IPS-20b (cell line): ENCODE results near the gene PRR20G.

Experiments used
- H3K27ac ChIP-seq: one replicate; pipeline ENCODE4 v1.5.1; 2013; ENCODE audit warnings: low read length
- H3K27me3 ChIP-seq: 2 replicates; pipeline ENCODE4 v1.6.1; 2013; ENCODE audit warnings: mild to moderate bottlenecking, low read length, inconsistent platforms; ENCODE audit not compliant: insufficient read depth
- H3K36me3 ChIP-seq: 2 replicates; pipeline ENCODE4 v1.6.1; 2013; ENCODE audit warnings: low read depth, mild to moderate bottlenecking, inconsistent platforms, low read length, moderate library complexity; ENCODE audit not compliant: insufficient read depth
- H3K4me1 ChIP-seq: 2 replicates; pipeline ENCODE4 v1.6.1; 2013; ENCODE audit warnings: mild to moderate bottlenecking, control low read depth, inconsistent platforms, low read length, moderate library complexity; ENCODE audit not compliant: insufficient read depth
- H3K4me3 ChIP-seq: 2 replicates; pipeline ENCODE4 v1.5.1; 2013; ENCODE audit warnings: mild to moderate bottlenecking, low read length, inconsistent platforms
- H3K9ac ChIP-seq: 2 replicates; pipeline ENCODE4 v1.6.1; 2013; ENCODE audit warnings: low read depth, mild to moderate bottlenecking, inconsistent platforms, low read length, moderate library complexity
- H3K9me3 ChIP-seq: 2 replicates; pipeline ENCODE4 v1.6.1; 2013; ENCODE audit warnings: mild to moderate bottlenecking, low read depth, low read length, inconsistent platforms; ENCODE audit not compliant: insufficient read depth

The PRR20G gene

DNA sequence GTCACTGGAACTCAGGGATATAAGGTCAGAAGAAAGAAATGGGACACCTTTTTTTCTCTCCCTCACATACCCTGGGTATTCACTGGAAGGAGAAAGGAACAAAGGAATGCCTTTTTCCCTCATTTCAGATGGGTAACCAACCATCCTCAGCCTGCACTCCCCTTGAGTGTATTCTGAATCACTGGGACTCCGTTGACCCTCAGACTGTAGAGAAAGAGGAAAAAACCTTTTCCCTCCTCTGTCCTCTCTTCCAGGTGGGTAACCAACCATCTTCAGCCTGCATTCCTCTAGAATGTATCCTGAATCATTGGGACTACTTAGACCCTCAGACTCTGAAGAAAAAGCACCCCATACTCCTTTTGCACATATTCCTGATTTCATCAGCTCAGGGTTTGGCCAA is 11.4 kb downstream of the PRR20G start:
- Histone ChIP-seq H3K4me3 (no peak overlapping the region), H3K9ac (no peak overlapping the region), H3K4me1 (no peaks in the 10 kb centered on the region), H3K9me3 (peaks cover 43% of the 10 kb centered on the region), H3K27ac (no peak overlapping the region), H3K27me3 (no peaks in the 10 kb centered on the region), H3K36me3 (no peaks in the 10 kb centered on the region)

DNA sequence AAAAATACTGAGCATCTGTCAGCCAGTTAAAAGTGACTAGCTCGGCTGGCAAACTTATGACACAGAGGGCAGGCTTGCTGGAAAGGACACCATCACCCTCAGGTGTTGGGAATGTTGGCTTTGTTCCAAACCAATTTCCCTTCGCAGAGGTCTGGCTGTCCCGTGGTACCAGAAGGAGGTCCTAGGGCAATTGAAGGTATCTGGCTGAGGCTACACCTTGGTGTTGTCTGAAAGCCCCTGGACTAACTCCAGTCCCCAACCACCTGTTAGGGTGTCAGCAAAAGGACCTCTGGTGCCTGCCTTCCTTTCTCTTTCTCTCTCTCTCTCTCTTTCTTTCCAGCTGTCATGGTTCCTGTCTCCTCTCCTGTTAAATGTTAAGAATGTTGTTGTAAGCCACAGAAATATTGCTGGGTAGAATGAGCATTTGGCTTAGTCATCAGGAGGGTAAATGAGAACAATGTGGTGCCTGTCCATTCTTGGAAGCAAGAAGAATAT is 12.5 kb downstream of the PRR20G start:
- no peak overlapping the region for H3K27ac ChIP-seq
- H3K9ac ChIP-seq: no peak overlapping the region
- no peak overlapping the region for H3K4me3 ChIP-seq
- H3K27me3 ChIP-seq: no peaks in the 10 kb centered on the region
- H3K4me1 ChIP-seq: no peaks in the 10 kb centered on the region
- H3K36me3 ChIP-seq: no peaks in the 10 kb centered on the region
- H3K9me3 ChIP-seq: peaks cover 46% of the 10 kb centered on the region

GRCh38 chr3:127274200-127274760 is 13.6 kb downstream of the PRR20G start:
- Histone ChIP-seq H3K36me3 (no peaks in the 10 kb centered on the region), H3K4me1 (no peaks in the 10 kb centered on the region), H3K27me3 (no peaks in the 10 kb centered on the region), H3K9ac (no peak overlapping the region), H3K4me3 (no peak overlapping the region), H3K9me3 (peaks cover 57% of the 10 kb centered on the region), H3K27ac (no peak overlapping the region)

- H3K9me3 ChIP-seq: peaks cover 65% of the 10 kb centered on the region
- H3K27me3 ChIP-seq: no peaks in the 10 kb centered on the region
- no peaks in the 10 kb centered on the region for H3K36me3 ChIP-seq
- no peak overlapping the region for H3K27ac ChIP-seq
- no peaks in the 10 kb centered on the region for H3K4me1 ChIP-seq
- H3K9ac ChIP-seq: no peak overlapping the region
- H3K4me3 ChIP-seq: no peak overlapping the region
Measured at GRCh38 chr3:127273206-127273605, 14.6 kb downstream of the PRR20G start.

GRCh38 chr3:127266186-127266585 is 21.7 kb downstream of the PRR20G start:
- no peak overlapping the region for H3K9ac ChIP-seq
- no peaks in the 10 kb centered on the region for H3K36me3 ChIP-seq
- peaks cover 29% of the 10 kb centered on the region; the same call in 1 of the 2 replicates for H3K9me3 ChIP-seq
- H3K27me3 ChIP-seq: no peaks in the 10 kb centered on the region; the same call in 1 of the 2 replicates
- no peaks in the 10 kb centered on the region for H3K4me1 ChIP-seq
- H3K27ac ChIP-seq: no peak overlapping the region
- no peak overlapping the region for H3K4me3 ChIP-seq

DNA sequence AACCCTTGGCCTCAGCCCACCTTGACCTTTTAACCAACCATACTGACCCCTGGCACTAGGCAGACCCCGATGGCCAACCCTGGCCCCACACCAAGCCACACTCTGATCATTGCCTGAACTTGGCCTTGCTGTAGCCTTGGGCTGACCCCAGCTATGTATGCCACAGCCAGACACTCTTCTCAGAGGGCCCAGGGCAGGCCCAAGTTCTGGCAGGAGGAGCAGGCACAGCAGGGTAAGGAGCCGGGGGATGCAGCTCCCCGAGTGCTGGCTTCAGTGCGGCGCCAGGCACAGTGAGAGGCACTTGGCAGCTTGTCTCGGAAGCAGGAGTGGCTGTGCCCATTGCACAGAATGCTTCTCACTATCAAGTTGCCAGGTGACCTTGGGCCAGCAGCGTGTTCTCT is 22.3 kb downstream of the PRR20G start:
- Histone ChIP-seq H3K9me3 (peaks cover 29% of the 10 kb centered on the region; the same call in 1 of the 2 replicates), H3K36me3 (no peaks in the 10 kb centered on the region), H3K4me3 (no peak overlapping the region), H3K4me1 (no peaks in the 10 kb centered on the region), H3K27ac (no peak overlapping the region), H3K9ac (no peak overlapping the region), H3K27me3 (no peaks in the 10 kb centered on the region; the same call in 1 of the 2 replicates)

- Histone ChIP-seq H3K4me3 (no peak overlapping the region), H3K9ac (no peak overlapping the region), H3K9me3 (peaks cover 23% of the 10 kb centered on the region; the same call in 1 of the 2 replicates), H3K27me3 (no peaks in the 10 kb centered on the region; the same call in 1 of the 2 replicates), H3K36me3 (no peaks in the 10 kb centered on the region), H3K4me1 (no peaks in the 10 kb centered on the region), H3K27ac (no peak overlapping the region)
Measured at GRCh38 chr3:127264794-127265514, 22.9 kb downstream of the PRR20G start.

DNA sequence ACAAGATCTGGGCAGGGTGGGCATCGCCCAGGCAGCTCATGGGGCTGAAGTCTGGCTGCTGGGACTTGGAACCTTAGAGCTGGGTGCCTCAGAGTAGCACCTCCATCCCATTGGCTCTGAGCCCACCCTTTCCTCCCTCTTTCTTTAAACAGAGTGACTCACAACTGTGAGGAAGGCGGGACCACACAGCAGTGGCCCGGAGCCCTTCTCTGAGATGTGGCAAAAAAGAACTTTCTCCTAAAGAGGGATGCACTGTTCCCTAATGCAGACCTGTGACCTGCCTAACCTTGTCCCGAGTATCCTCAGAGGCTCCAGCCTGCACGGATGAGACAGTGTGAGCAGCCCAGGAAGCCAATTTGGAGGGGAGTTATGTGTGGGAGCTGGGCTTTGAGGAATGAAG is 23.6 kb downstream of the PRR20G start:
- H3K36me3 ChIP-seq: no peaks in the 10 kb centered on the region
- H3K4me3 ChIP-seq: no peak overlapping the region
- H3K9me3 ChIP-seq: peaks cover 16% of the 10 kb centered on the region; the same call in 1 of the 2 replicates
- no peak overlapping the region for H3K27ac ChIP-seq
- no peaks in the 10 kb centered on the region; the same call in 1 of the 2 replicates for H3K27me3 ChIP-seq
- no peak overlapping the region for H3K9ac ChIP-seq
- H3K4me1 ChIP-seq: no peaks in the 10 kb centered on the region

- H3K36me3 ChIP-seq: no peaks in the 10 kb centered on the region
- no peak overlapping the region for H3K27ac ChIP-seq
- no peaks in the 10 kb centered on the region for H3K4me1 ChIP-seq
- H3K9me3 ChIP-seq: peaks cover 11% of the 10 kb centered on the region; the same call in 1 of the 2 replicates
- H3K4me3 ChIP-seq: no peak overlapping the region
- H3K27me3 ChIP-seq: no peaks in the 10 kb centered on the region; the same call in 1 of the 2 replicates
- H3K9ac ChIP-seq: no peak overlapping the region
Measured at GRCh38 chr3:127263586-127264231, 24.1 kb downstream of the PRR20G start.

DNA sequence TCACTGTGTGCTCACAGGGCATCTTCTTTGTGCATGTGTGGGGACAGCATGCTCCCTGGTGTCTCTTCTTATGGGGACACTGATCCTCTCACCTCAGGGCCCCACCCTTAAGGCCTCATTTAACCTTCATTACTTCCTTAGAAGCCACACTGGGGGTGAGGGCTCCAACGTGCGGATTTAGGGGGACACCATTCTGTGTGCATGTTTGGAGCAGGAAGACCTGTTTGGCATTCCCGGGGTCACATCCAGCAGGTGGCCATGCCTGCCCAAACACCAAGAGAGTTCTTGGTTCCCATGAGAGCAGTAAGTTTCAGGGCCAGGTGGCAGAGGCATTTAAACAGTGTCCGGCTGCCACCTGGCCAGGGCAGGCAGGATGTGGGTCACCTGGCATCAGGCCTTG is 24.8 kb downstream of the PRR20G start:
- peaks cover 4% of the 10 kb centered on the region; the same call in 1 of the 2 replicates for H3K9me3 ChIP-seq
- no peaks in the 10 kb centered on the region for H3K36me3 ChIP-seq
- H3K27ac ChIP-seq: no peak overlapping the region
- H3K4me1 ChIP-seq: no peaks in the 10 kb centered on the region
- no peak overlapping the region for H3K4me3 ChIP-seq
- H3K9ac ChIP-seq: no peak overlapping the region
- H3K27me3 ChIP-seq: no peaks in the 10 kb centered on the region; the same call in 1 of the 2 replicates

- no peak overlapping the region for H3K4me3 ChIP-seq
- no peak overlapping the region for H3K9ac ChIP-seq
- no peak overlapping the region for H3K27ac ChIP-seq
- no peaks in the 10 kb centered on the region for H3K9me3 ChIP-seq
- H3K4me1 ChIP-seq: no peaks in the 10 kb centered on the region
- no peaks in the 10 kb centered on the region for H3K27me3 ChIP-seq
- no peaks in the 10 kb centered on the region for H3K36me3 ChIP-seq
Measured at GRCh38 chr3:127262533-127262932, 25.3 kb downstream of the PRR20G start.
